ENCODE results near the gene GALNT3.

- no peak for TF ChIP-seq CTCF (IDR thresholded peaks at IDR 0.05)
- no peak for TF ChIP-seq POLR2AphosphoS5 (IDR thresholded peaks at IDR 0.05)
Observed at GRCh38 chr2:165791421-165792103, 2.5 kb downstream of the GALNT3 start.

Data from sigmoid colon (tissue), 4 donors.